Gastroesophageal sphincter (tissue), 3 donors: Measurements from ENCODE around the gene DTX1.

Experiments
- CTCF ChIP-seq, 4 experiments: fragments of 200-600 bp in 2 of 4; fragments of 450-650 bp in 2 of 4; sonication (generic) in 1 of 4; IDR thresholded peaks; one replicate each; pipeline ENCODE4 v1.5.1; 2017 to 2019; ENCODE audit warnings: antibody characterized with exemption in 4 of 4, mild to moderate bottlenecking in 2 of 4, moderate library complexity in 2 of 4
- EP300 ChIP-seq: sonication (generic); formaldehyde crosslinking; IDR thresholded peaks from one replicate; pipeline ENCODE4 v1.6.1; 2017; ENCODE audit warnings: antibody characterized with exemption, mild to moderate bottlenecking
- POLR2A ChIP-seq, 2 donors: fragments of 450-650 bp; IDR thresholded peaks; one replicate each; pipeline ENCODE4 v1.6.1; 2017; ENCODE audit warnings: antibody characterized with exemption in 2 of 2, mild to moderate bottlenecking in 2 of 2, moderate library complexity in 1 of 2

GRCh38 chr12:113130457-113131135 lies 74.1 kb downstream of the DTX1 start:
- TF ChIP-seq EP300, result no peak
- no peak for TF ChIP-seq CTCF (IDR thresholded peaks at IDR 0.05)
- TF ChIP-seq POLR2A (IDR thresholded peaks at IDR 0.05), result no peak
